Vagina (tissue), 2 donors: ENCODE measurements around the gene MEI1.

Source experiments
- CTCF ChIP-seq, 3 experiments: fragments of 450-650 bp in 2 of 3; fragments of 200-600 bp in 1 of 3; sonication (generic) in 1 of 3; IDR thresholded peaks; one replicate each; pipeline ENCODE4 v1.5.1; 2017 to 2019; ENCODE audit warnings: antibody characterized with exemption in 3 of 3, mild to moderate bottlenecking in 2 of 3, moderate library complexity in 2 of 3
- POLR2A ChIP-seq, 2 donors: fragments of 450-650 bp; IDR thresholded peaks; one replicate each; pipeline ENCODE4 v1.6.1; 2017; ENCODE audit warnings: antibody characterized with exemption in 2 of 2, mild to moderate bottlenecking in 2 of 2, moderate library complexity in 2 of 2
- POLR2AphosphoS5 ChIP-seq, 2 donors: sonication (generic); formaldehyde crosslinking; IDR thresholded peaks; one replicate each; pipeline ENCODE4 v1.9.0; 2017; ENCODE audit warnings: antibody characterized with exemption in 2 of 2, mild to moderate bottlenecking in 2 of 2, low read depth in 1 of 2; ENCODE audit not compliant: insufficient read depth in 1 of 2

GRCh38 chr22:41745968-41746367, 46.7 kb downstream of the MEI1 start:
- no peak for TF ChIP-seq CTCF (IDR thresholded peaks at IDR 0.05)
- no peak for TF ChIP-seq POLR2A (IDR thresholded peaks at IDR 0.05)
- no peak for TF ChIP-seq POLR2AphosphoS5 (IDR thresholded peaks at IDR 0.05; ENCODE audit: insufficient read depth in 1 of 2, low read depth in 1 of 2)
